Activated CD4-positive, alpha-beta T cell treated with anti-CD3 and anti-CD28 coated beads, Interleukin-2, Interleukin-4, amounts not matched to agents 100 ng/mL and 50 ng/mL, durations not matched to agents 16 hours and 8 hours (primary cell): ENCODE results near the gene ZFYVE19.

Experiments
- DNase-seq: peaks from one replicate; pipeline ENCODE4 v3.0.0-alpha.2; 2020; ENCODE audit warnings: low spot score

Gene ZFYVE19

DNA sequence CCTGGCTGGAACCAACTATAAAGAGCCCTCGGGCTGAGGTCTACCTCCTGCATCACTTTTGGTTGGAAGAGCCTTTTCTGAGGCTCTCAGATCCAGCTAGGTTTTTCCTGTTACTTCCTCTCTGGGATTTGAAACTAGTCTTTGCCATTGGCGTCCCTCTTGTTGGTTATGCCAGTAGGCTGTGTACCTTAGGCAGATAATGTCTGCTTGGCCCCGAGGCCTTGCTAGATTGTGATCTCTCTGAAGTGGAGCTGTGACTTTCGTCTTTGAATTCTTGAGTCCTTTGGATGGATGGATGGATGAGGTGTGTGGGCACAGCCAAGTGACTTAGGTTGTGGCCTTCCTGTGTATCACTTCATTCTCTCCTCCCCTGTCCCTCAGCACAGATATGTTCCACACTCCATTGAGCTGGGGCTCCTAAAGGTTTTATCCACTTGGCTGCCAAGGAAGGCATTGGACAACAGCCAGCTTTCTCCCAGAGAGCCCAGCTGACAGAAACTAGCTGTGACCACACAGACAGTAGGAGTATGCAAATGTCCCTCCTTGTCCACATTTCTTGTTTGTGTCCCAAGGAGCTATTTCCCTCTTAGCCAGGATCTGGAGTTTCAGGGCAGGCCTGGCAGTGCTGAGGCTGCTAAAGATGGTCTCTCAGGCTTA lies 8.3 kb downstream of the ZFYVE19 start:
- no peak for DNase-seq

DNA sequence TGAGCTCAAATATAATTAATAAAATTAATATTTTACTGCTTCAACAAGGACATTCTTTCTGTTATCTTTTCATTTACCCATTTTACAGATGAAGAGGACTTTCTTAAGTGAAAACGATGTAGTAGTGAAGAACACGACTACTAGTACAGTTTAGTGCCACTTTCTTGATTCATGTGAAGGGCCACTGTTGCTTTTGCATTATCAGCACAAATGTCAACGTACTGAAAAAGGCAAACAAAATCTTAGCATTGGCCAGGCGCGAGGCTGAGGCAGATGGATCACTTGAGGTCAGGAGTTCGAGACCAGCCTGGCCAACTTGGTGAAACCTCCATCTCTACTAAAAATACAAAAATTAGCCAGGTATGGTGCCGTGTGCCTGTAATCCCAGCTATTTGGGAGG lies 12.2 kb downstream of the ZFYVE19 start:
- no peak for DNase-seq

DNA sequence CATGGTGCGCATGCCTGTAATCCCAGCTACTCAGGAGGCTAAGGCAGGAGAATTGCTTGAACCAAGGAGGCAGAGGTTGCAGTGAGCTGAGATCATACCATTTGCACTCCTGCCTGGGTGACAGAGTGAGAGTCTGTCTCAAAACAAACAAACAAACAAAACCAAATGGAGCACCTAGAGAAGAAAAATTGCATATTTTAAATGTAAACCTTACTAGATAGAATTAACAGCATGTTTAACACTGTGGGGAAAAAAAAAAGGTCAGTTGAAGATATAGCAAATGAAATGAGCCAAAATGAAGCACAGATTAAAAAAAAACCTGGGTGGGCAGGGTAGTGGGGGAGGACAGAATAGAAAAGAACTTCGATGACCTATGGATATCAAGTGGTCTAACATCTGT lies 14.3 kb downstream of the ZFYVE19 start:
- no peak for DNase-seq

DNA sequence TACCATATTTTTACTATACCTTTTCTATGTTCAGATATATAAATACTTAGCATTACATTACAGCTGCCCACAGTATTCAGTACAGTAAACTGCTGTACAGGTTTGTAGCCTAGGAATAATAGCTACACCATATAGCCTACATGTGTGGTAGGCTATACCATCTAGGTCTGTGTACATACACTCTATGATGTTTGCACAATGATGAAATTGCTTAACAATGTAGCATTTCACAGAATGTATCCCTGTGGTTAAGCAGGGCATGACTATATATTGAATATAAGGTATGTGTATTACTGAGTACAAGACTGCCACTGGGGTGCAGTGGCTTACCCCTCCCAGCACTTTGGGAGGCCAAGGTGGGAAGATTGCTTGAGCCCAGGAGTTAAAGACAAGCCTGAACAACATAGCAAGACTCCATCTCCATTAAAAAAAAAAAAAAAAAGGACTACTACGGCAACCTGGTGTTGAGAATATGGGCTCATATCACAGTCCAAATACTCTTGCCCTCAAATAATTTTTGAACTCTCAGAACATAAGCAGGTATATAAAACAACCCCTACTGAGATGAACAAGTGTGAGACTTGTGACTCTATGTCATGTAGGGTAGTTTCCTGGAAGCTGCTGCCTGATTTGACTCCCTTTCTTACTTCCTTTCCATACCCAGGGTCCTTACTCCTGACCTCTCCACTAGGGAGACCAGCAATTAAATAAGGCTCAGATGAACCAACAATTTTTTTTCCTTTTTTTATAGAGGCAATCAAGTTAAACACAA lies 16.9 kb downstream of the ZFYVE19 start:
- DNase-seq, result peak; percentile 23

DNA sequence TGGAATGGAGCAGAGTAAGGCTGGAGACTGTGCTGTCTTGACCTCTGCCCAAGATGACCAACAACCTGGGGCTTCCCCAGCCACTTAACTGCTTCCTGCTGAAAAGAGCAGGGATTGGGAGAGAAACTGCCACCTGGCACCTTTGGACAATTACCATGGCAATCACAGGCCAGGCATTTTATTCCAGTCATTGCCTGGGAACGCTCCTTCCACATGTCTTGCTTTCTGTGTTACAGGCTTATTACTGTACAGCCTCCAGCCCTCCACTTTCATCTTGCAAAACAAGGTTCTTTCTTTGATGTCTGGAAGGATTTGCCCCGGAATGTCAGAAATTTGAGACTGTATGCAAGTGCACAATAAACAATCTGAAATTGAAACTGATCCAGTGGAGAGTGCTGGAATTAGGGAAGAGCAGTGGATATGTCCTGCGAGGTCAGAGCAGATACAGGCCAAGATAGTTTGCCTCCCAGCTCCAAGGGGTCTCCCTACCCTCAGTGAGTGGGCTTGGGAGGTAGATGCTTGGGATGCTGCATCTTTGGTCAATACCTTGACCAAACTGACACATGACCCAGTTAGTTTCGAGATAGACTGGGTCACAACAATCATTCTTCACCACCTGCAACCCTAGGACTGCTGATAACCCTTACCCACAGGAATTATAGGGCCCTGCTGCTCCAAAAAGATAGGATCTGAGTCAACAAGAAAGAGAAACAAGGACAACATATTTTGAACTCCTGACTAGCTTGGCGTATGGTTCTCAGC lies 19.0 kb downstream of the ZFYVE19 start:
- no peak for DNase-seq

DNA sequence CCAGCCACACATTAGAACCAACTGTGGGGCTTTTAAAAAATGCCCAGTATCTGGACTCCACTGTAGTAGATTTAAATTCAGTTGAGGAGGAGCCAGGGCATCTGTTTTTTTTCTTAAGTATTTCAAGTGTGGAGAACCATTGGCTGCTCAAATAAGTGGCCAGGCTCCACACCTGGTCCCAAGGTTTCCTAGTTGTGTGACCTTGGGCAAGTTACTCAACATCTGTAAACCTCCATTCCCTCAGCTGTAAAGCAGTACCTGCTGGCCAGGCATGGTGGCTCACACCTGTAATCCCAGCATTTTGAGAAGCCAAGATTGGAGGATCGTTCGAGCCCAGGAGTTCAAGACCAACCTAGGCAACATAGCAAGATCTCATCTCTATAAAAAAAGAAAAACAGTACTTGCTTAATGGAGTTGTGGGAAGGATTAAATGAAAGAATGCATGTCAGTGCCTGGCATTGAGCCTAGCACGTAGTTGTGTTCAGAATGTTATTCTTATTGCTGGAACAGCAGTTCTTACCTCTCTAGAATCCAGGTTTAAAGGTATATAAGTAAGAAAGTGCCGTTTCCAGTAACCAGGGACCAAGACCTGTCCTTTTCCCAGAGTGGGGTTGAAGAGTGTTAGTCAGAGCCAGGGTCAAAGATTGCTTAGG lies 19.7 kb downstream of the ZFYVE19 start:
- DNase-seq, result no peak

DNA sequence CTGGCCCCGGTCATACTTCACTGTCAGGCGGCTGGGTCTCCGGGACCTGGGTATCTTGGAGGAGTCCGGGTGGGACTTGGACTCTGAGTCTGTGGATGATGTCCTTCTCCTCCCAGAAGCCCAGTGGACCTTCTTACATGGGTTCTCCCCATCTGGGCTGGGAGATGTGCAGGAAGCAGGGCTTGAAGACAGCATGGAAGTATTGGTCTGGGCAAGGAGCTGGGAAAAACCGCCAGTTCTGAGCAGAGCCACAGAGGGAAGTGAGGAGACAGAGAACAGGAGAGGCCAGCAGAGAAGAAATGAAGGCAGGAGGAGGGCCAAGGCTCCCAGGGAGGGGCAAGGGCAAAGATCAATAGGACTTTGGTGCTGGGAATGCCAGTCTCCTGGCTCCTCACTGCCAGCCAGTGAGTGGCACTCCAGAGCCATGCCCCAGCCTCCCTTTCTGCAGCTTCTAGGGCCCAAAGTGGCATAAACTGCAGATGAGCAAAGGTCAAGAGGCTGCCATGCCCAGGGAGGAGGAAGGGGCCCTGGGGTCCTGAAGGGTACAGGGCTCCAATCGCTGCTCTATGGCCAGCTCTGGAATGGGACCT lies 21.7 kb downstream of the ZFYVE19 start, which contains the start of gene PPP1R14D:
Gene PPP1R14D (minus strand): TSS at position 262 of the 590 bp plus-strand sequence. CDS start 67 bp downstream, at position 195.
- no peak for DNase-seq

DNA sequence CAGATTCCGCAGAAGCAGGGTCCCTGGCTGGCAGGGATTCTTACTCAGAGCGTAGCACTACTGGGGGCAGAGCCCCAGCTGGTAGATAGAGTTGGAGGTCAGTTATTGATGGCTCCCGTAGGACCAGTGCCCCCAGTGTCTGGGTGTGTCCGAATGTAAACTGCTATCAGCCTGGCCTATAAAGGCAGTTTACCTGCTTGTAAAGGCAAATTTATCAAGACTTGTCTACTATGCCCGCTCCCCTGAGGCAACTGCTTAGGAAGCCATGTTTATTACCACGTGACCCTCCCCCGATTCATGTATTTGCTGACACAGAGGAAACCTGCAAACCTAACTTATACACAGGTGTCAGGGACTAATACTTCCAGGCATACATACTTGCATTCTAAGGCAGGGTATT lies 22.2 kb downstream of the ZFYVE19 start:
- DNase-seq, result no peak

DNA sequence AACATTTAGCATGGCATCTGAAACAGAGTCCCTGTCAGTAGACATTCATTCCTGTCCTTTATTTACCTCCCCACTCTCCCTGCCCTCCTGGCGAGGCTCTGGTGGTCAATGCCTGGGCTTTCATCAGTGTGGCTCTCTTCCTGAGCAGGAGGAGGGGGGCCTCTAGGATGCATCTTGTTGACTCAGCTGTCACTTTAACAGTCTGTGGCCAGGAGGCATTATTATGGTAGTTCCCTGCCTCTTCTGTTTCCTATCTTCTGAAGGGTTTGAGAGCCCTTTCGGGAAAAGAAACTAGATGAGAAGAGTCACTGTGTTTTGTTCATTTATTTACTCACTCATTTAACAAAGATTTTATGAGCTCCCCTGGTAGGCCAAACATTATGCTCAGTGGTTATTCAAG lies 24.0 kb downstream of the ZFYVE19 start:
- no peak for DNase-seq

DNA sequence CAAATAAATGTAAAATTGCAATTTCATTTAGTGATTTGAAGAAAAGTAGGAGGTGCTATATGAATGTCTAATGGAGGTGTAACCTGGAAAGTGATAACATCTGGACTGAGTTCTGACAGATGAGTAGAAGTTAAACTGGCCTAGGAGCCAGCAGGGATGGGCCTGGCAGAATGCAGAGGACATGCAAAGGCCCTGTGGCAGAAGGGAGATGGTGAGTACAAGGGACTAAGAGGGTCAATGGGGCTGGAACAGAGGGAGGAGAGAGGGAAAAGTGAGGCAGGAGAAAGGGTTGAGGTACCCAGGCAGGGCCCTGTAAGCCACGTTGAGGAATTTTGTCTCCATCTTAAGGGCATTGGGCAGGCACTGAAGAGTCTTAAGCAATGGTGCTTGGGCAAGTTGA lies 25.0 kb downstream of the ZFYVE19 start:
- no peak for DNase-seq

DNA sequence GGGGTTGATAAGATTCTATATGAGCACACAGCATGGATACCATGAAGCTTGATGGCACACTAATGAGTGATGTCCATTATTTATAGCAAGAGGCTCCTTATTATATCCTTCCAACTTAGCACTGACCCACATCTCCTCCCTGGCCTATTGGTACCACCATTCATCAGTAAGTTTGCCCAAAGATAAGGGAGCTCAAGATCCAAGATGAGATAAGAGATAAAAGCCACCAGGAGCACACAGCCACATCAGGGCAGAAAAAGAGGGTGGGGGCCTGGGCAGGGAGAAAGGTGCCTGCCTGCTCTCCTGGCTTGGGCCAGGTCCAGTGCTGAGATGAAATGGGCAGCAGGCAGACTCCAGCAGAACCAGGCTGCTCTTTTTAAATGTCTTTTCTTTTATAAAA lies 26.0 kb downstream of the ZFYVE19 start:
- DNase-seq, result no peak

DNA sequence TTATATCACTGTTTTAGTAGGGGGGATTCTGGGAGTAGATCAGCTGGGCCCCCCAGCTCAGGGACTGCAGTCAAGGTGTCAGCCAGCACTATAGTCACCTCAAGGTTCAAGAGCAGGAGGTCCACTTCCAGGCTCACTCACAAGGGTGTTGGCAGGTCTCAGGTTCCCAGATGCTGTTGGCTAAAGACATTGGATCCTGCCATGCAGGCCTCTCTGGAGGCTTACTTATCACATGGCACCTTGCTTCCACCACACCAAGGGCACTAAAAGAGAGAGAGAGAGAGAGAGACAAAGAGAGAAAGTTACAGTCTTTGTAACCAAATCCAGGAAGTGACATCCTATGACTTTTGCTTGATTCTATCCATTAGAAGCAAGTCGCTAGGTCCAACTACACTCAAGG lies 29.1 kb downstream of the ZFYVE19 start:
- DNase-seq, result no peak

DNA sequence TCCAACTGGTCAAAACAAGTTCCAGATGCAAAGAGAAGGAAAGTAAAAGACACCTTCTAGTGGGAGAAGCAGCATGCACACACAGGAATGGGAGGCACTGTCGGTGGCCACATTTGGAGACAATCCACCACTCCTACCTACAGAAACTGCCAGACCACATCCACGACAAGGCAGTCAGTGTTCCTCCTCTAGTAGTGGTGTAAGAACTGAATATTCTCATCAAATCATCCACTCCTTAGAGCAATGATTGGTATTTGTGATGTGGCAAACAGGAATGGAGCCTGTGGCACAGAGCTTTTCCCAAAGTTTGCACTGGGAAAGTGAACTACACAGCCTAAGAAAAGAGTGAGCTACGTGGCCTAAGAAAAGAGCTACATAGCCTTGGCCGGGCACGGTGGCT lies 31.9 kb downstream of the ZFYVE19 start:
- DNase-seq, result no peak

DNA sequence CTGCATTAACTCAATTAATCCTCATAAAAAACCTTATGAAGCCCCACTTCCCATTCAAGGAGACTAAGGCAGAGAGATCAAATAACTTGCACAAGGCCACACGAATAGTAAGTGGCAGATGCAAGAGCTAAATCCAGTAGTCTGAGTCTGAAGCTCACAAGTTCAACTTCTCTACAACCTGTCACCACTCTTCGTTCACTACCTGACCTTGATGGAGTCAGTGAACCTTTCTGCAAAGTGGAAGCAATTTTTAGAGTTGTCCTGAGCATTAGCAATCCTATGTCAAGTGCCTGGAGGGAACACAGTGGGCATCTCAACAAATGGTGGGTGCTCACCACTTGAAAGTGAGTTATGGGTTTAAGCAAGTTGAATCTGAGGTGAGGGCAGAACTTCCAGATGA lies 34.9 kb downstream of the ZFYVE19 start:
- DNase-seq, result no peak

DNA sequence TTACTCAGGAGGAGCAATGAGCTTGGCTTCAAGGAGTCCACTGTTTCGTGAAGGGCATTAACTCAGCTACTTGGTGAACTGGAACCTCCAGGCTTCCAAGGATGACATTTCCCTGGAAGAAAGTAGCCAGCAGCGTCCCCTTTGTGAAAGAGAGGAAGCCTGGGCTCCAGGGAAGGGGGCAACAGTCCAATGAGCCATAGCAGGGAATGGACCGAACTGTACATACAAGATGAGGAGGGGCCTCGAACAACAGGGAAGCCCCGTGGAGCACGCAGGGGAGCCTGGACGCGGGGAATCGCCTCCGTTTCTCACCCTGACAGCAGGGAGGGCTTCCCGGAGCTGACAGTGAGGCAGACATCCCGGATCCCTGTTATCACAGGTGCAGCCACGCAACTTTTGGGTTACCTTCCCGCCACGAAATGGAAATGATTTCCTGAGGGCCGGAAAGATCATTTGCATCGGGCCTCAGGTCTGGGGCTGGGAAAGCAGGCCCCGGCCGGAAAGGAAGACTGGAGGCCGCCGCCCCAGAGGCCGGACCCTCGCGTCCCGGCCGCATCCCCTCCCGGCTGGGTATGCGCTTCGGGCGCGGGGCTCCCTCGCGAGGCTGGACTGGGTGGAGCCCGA lies 36.5 kb downstream of the ZFYVE19 start:
- DNase-seq, result no peak

DNA sequence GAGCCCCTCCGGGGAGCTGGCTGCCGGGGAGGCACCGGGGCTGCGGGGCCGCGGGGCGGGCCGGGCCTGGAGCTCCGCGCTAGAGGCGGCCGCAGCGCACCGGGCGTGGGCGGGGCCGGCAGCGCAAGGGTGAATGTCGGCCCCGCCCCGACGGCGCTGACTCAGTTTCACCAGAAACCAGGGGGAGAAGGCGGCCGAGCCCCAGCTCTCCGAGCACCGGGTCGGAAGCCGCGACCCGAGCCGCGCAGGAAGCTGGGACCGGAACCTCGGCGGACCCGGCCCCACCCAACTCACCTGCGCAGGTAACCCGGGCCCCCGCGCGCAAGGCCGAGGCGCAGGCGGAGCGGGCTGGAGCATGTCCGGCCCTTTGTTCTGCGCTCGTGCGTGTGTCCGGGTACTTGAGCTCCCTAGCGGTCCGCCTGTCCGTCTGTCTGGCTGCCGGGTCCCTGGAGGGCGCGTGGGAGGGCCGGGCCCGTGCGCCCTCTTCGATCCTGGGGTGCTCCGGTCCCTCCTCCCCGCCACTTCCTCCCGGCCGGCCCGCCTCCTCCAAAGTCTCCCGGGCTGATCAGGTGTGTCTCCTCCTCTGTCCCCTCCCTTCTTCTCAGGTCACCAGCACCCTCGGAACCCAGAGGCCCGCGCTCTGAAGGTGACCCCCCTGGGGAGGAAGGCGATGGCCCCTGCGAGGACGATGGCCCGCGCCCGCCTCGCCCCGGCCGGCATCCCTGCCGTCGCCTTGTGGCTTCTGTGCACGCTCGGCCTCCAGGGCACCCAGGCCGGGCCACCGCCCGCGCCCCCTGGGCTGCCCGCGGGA lies 37.2 kb downstream of the ZFYVE19 start, which contains the start of gene SPINT1:
Gene SPINT1 (plus strand): TSS at position 164 of the 811 bp plus-strand sequence. CDS start 507 bp downstream, at position 671.
- DNase-seq, result peak; percentile 35

DNA sequence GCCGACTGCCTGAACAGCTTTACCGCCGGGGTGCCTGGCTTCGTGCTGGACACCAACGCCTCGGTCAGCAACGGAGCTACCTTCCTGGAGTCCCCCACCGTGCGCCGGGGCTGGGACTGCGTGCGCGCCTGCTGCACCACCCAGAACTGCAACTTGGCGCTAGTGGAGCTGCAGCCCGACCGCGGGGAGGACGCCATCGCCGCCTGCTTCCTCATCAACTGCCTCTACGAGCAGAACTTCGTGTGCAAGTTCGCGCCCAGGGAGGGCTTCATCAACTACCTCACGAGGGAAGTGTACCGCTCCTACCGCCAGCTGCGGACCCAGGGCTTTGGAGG lies 37.8 kb downstream of the ZFYVE19 start:
- DNase-seq, result peak; percentile 24

DNA sequence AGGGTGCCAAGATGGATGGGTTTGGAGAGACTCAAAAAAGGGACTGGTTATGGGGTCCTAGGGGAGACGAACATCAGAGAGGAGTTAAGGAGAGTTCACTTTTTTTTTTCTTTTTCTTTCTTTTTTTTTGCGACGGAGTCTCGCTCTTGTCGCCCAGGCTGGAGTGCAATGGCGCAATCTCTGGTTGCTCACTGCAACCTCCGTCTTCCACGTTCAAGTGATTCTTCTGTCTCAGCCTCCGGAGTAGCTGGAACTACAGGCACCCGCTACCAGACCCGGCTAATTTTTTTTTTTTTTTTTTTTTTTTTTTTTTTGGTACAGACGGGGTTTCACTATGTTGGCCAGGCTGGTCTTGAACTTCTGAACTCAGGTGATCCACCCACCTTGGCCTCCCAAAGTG lies 38.1 kb downstream of the ZFYVE19 start:
- no peak for DNase-seq

DNA sequence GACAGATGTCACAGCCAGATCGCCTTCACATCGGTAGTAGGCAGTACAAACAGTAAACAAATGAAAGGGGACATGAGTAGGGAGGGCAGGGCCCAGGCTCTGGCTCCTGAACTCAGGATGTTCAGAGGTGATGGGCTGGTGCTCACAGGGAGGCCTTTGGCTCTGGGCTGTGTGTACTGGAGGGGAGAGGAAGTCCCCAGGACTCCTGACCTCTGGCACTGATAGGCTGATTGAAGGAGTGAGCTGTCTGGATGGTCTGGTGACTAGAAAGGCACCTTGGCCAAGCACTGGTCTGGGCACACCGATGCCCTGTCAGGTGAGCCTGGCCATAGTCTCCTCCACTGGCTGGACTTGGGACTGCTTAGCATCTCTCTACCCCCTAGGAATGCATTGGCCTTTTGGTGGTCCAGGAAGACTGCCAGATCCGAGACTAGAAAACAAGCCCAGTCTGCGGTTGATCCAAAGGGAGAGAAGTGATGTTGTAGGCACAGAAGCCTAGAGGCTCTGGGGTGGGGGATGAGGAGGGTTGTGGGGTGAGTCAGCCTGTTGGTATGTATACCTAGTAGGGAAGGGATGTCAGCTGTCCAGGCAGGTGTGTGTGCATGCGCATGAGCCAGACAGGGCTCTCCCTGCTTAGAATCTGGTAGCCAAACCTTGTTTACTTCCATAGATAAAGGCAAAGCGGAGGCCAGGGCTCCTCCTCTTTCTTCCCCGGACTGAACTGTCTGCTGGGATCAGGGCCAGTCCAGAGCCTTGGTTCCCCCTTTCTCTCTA lies 38.8 kb downstream of the ZFYVE19 start:
- no peak for DNase-seq

DNA sequence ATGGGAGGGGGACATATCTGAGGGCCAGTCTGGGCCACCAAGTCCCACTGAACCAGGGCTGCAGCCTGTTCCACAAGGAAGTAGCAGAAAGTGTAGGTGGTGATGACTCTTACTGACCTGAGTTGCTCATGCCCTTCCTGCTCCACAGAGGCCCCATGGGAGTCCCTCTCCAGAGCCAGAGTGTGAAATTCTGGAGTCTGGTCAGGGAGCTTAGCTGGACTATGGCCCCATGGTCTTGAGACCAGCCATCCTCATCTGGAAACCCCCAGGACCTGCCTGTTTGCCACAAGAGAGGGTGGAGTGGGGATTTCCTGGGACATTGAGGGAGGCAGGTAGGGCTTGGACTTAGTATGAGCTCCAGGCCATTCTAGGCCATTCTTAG lies 39.9 kb downstream of the ZFYVE19 start:
- no peak for DNase-seq
